GM13976 (cell line): ENCODE results near the gene IRF9.

ENCODE experiments used
- DNase-seq: peaks from one replicate; pipeline ENCODE4 v3.0.0; 2012; ENCODE audit warnings: low spot score
- in situ Hi-C: fragments of 300-500 bp; cut with MboI; formaldehyde crosslinking; loops from one replicate; pipeline ENCODE4 v1.12.0; 2022; ENCODE audit warnings: low sequenced_read_pairs, mixed read lengths, inconsistent platforms; ENCODE audit not compliant: unreplicated experiment
- TF ChIP-seq, protein P1 (sequence below): IDR thresholded peaks from 2 replicates; pipeline ENCODE4 v1.5.1; 2012; ENCODE audit warnings: borderline replicate concordance, mild to moderate bottlenecking; ENCODE audit not compliant: insufficient read depth; ENCODE audit errors: extremely low read depth, missing control alignments, control extremely low read depth

The IRF9 gene

GRCh38 chr14:24143511-24143910 is 17.6 kb upstream of the IRF9 start:
- TF ChIP-seq, protein P1, sequence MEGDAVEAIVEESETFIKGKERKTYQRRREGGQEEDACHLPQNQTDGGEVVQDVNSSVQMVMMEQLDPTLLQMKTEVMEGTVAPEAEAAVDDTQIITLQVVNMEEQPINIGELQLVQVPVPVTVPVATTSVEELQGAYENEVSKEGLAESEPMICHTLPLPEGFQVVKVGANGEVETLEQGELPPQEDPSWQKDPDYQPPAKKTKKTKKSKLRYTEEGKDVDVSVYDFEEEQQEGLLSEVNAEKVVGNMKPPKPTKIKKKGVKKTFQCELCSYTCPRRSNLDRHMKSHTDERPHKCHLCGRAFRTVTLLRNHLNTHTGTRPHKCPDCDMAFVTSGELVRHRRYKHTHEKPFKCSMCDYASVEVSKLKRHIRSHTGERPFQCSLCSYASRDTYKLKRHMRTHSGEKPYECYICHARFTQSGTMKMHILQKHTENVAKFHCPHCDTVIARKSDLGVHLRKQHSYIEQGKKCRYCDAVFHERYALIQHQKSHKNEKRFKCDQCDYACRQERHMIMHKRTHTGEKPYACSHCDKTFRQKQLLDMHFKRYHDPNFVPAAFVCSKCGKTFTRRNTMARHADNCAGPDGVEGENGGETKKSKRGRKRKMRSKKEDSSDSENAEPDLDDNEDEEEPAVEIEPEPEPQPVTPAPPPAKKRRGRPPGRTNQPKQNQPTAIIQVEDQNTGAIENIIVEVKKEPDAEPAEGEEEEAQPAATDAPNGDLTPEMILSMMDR: no peak
- in situ Hi-C loops: no loop called here
- DNase-seq: no peak

GRCh38 chr14:24144451-24144850 is 16.6 kb upstream of the IRF9 start:
- no peak for DNase-seq
- in situ Hi-C loops: no loop called here
- TF ChIP-seq, protein P1: no peak

- no peak for DNase-seq
- in situ Hi-C loops: no loop called here
- TF ChIP-seq, protein P1: no peak
Measured at GRCh38 chr14:24145219-24145618, 15.8 kb upstream of the IRF9 start.

DNA sequence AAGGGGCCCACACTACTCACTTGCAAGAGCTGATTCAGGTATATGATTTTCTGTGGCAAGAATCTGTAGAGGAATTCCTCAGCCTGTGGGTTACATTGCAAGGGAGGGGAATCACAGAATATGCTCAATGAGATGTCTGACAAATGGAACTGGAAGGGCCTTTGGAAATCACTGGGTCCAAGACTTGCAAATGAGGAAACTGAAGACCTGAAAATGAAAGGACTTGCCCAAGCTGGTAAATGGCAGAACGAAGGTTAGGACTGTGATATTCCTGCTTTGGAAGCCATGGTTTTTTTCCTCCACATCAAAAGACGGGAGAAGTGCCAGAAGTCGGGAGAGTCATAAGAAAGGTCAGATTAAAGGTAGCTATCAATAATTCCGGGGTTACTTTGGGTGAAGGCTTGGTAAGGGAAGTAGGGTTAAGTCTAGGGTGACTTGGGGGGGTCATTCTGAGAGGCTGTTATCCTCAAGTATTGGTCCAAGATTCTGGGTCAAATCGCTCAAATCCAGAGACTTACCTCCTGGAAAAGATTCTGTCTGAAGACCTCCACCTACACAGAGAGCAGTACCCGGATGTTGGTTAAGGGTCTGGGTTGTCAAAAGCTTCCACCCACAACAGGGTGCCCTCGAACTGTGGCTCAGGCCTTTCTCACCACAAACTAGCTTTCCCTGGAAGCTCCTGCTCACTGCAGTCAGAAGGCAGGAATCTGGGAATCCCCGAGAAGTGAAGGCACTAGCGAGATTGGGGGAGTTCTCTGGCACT is 15.2 kb upstream of the IRF9 start:
- DNase-seq: no peak
- TF ChIP-seq, protein P1: no peak
- in situ Hi-C loops: no loop called here

DNA sequence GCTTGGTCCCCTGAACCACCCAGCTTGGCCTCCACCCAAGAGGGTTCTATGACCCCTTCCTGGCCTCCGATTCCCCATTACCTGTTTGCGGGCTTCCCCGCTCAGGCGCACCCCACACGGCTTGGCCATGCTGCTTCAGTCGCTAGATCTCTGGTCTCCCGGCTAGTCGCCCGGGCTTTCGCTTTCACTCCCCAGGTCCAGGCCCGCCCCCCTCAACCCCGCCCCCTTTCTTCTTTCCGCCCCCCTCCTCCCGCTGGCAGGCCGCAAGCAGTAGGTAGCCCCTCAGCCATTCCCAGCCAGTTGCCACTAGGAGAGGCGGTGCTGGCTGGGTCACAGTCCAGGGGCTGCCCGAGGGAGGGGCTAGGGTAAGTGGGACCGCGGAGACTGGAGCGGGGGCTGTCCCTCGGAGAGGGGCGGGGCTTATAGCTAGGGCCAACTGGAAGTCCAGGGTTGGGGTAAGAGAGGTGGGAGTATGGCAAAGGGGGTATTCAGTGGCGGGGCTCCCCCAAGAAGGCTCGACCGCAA is 14.6 kb upstream of the IRF9 start, which contains the start of gene PSME2:
Gene PSME2, minus strand, starts transcription at position 158 of the 525 bp plus-strand sequence. Its CDS starts 29 bp downstream, at position 129.
- in situ Hi-C loops: no loop called here
- peak; percentile 97 for DNase-seq

DNA sequence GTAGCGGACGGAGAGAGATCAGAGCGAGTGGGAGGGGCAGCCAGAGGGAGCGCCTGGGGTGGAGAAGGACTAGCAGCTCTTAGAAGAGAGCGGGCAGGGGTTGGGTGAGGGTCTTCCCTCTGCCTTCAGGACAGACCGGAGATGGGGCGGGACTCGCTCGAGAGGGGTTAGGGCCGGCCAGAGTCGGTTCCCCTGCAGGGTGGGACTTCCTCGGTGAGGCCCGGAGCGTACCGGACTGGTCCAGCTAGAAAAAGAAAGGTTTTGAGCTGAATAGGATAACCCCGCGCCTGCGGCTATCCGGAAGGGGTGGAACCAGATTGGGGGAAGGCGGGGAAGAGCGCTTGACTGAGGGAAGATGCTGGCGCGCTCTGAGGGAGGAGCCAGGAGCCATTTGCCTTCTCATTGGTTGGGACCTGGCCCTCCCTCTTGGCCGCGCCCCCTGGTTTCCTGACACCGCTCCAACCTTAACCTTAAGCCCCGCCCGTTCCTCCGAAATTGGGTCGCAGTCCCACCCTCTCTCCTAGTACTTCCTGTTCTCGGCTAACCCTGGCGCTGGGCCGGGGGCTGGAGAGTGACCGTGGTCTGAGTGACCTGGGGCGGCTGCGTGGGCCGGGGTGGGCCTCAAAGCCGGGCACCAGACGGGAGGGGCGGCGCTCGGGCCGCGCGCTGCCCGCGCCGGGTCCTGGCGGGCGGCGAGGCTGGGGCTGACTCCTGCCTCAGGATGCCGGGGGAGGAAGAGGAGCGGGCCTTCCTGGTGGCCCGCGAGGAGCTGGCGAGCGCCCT is 13.9 kb upstream of the IRF9 start, which contains the start of gene RNF31:
Gene RNF31, plus strand, starts transcription at position 521 of the 783 bp plus-strand sequence. Its CDS starts 201 bp downstream, at position 722.
- peak; percentile 98 for DNase-seq
- TF ChIP-seq, protein P1: no peak
- in situ Hi-C loops: no loop called here

More for the DNA sequence above, 14.6 kb upstream of the IRF9 start, which contains the start of gene PSME2:
- TF ChIP-seq, protein P1: no peak
